T-helper 1 cell treated with Interleukin-12 subunit alpha and Interleukin-12 subunit beta and Interleukin-4 antibody, amounts not matched to agents 30 ng/mL and 1 ng/mL, for 36 hours (primary cell): Measurements from ENCODE around the gene PCSK5. TPM values are rescaled to one million over a fixed set of nuclear protein-coding genes. Genes with fewer than 3 reads are reported as not detected.

ENCODE experiments used
- intact Hi-C: fragments of 100-400 bp; cut with micrococcal nuclease; formaldehyde crosslinking; loops from one replicate; pipeline ENCODE4 v1.15.1; 2024
- total RNA-seq: library from RNA; stranded (reverse); gene quantifications from 2 replicates; pipeline ENCODE4 v1.2.3, GENCODE V29; 2022

PCSK5 gene
- total RNA-seq, 1 donor from 2014 or later = 7.1 TPM

DNA sequence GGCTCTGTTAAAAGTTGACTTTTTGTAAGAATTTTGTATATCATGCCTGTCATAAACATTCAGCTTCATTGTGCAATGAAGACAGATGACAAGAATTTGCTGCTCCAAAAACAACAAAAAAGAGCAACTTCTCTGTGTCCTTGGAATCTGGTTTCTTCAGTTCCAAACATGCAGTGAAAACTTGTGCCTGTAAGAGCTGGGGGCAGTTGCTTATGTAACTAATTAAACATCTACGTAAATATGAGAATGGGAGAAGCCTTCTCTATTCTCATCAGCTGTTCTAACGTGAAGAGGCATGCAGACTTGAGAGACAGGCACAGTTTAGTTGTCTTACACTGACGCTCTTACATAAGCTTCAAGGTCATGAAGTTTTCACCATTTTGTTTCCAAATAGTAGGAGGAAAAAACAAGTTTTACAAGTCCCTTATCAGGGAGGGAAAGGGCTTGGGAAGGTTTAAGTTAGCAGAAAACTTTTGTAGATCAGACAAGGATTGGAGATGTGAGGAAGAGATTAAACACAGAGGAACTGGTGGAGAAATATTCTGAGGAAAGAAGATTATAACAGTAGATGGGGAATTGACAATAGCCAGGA is 333.4 kb downstream of the PCSK5 start:
- intact Hi-C loops = no loop called here

- intact Hi-C loops = no loop called here
These were observed 336.7 kb downstream of the PCSK5 start for GRCh38 chr9:76227156-76227555.

- intact Hi-C loops = no loop called here
These were observed 340.5 kb downstream of the PCSK5 start for GRCh38 chr9:76231001-76231400.

- intact Hi-C loops = no loop called here
These were observed 342.5 kb downstream of the PCSK5 start for GRCh38 chr9:76232861-76233489.

DNA sequence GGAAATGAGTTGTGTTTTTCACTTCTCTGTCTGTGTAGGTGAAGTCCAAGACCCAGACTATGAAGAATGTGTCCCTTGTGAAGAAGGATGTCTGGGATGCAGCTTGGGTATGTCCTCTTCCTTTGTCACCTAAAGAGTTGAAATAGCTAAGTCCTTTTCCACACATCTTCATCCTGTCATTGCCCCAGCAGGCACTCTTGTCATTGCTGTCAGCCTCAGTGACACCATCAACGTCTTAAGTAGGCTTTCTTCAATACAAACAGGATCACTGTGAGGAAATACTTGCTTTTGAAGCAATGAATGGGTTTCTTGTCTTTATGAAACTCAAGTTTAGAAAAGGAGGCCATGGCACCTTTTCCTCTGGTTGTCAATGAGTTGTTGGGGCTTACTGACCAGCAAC is 350.1 kb downstream of the PCSK5 start:
- intact Hi-C loops = no loop called here

GRCh38 chr9:76245518-76245917 is 355.0 kb downstream of the PCSK5 start:
- intact Hi-C loops = no loop called here

GRCh38 chr9:76246680-76247079 is 356.2 kb downstream of the PCSK5 start:
- intact Hi-C loops = no loop called here

- intact Hi-C loops = no loop called here
These were observed 357.0 kb downstream of the PCSK5 start for GRCh38 chr9:76247426-76247825.

DNA sequence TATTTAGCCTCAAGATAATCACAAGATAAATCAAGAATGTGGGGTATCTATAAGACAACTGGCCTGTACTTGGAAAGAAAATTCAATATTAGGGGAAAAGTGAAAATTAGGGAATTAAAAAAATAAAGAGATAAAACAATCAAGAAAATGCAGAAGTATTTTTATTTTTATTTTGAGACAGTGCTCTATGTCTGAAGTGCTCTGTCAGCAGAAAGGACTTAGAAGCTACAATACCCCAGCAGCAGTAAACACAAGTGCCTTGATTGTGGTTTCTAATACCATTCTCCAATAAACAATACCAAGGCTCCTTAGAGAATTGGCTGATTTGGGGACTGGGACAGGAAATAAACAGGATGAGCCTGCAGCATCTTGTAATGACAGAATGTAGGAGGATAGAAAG is 358.8 kb downstream of the PCSK5 start:
- intact Hi-C loops = no loop called here

DNA sequence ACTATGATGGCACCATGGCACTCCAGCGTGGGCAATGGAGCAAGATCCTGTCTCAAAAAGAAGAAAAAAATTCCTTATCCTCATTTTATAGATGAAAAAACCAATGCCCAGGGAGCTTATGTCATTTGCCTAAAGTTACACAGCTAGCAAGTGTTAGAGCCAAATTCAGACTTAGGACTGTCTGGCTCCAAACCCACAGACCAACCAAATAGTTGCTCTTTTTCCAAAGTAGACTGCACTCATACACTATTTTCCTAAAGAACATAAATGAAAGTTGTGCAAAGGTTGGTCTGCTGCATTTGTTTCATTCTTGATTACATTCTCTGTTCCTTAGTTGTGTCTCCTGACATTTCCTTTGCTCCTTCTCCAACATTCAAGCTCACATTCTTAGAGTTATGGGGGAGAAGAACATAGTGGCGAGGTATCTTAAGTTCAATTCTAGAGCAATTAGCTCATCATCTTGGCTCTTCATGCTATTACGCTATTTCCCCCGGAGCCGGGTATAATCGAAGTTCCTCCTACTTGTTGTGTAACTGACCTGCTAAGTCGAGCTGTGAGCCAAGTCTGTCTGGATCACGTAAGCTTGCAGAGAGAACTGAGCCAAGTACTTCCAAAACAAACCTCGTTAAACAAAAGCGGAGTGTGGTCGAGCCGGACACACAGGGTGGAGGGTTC is 365.4 kb downstream of the PCSK5 start:
- intact Hi-C loops = no loop called here

DNA sequence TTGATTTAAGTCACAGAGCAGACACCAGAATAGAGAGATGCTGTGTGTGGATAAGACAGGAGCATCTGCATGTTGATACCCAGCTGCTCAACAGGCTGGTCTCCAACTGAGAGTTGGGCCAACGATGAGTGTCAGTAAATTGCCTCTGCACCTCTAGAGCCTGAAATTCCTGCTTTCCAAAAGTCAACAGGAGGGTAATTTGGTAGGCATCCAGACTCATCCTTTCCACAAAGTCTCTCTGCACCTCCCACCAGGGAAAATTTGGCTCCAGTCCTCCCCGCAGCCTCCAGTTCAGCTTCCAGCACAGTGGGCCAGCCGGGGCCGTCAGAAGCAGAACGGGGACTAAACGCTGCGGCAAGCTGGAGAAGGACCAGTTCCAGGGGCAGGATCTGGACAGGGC is 366.8 kb downstream of the PCSK5 start:
- intact Hi-C loops = no loop called here

DNA sequence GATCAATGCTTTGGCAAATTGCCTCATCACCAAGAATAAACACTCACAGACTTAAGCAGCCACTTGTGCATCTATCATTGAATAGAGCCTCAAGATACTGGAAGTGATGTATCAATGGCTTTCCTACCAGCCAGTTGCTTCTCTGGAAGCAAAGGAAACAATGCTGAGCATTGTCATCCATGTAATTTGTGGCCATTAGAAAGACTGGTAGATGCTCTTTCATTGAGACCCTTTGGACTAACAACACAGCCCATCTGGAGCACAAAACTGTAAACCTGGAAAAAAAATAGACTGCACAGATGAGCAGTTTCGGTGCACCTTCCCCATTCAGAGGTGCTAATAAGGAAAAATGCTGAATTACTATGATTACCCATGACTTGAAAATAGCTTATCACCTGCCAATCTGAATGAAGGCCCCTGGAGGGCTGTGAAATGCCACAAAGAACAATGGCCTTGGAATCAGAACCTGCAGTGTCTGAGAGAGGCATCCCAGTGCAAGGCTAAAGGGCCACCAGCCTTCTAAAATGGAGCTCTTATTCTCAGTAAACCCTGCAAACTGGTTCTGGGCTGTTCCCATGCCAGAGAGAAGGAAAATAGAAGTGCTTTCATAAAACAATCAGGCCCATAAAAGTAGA is 376.3 kb downstream of the PCSK5 start:
- intact Hi-C loops = no loop called here

DNA sequence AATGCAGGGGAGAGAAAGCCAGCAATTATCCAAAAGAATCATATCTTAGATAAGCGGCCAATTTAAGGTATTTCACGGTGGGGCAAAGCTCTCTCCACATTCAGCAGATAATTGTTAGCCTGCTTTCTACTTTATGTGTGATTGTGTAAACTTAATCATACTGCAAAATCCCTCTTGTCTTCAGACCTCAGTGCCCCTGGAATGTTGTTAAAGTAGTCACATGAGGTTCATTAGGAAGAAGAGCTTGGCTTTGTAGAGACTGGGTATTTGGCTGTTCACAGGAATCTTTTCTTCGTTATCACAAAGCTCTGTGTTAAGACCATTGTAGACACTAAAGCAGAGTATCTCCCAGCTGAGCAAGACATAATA is 376.8 kb downstream of the PCSK5 start:
- intact Hi-C loops = no loop called here

DNA sequence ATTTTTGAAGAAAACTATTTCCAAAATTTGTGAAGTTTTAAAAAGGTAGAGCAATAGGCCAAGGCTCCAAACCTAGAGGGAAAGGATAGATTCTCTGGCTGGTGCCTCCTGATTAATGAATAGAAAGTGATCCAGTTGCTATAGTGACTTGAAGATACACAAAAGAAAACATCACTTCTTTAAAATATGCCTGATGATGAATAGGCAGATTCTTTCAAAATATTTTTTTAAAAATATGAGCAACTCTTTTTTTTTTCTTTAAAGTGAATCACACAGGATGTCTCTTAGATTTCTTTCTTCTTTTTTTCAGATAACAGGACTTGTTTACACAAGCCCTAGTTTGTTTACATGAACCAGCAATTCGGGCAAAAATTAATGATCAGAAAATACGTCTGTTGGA is 379.3 kb downstream of the PCSK5 start:
- intact Hi-C loops = no loop called here

- intact Hi-C loops = no loop called here
These were observed 381.3 kb downstream of the PCSK5 start for GRCh38 chr9:76271755-76272154.

GRCh38 chr9:76289042-76289441 is 398.6 kb downstream of the PCSK5 start:
- intact Hi-C loops = no loop called here

DNA sequence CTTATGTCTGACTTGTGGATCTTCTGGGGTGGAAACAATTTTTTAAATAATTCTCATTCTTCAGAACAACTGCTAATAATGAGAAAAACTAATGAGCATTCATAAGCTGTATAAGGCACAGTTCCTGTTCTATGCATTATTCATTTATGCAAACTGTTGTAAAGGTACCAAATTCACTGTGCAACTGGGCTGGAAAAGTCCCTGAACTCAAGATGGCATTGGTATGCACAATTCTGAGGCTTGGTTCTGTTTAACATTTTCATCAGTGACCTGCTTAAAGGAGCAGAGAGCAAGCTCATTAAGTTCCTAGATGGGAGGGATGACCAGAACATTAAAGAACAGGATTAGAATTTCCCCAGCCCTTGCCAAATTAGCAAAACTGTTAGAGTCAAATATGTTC is 399.2 kb downstream of the PCSK5 start:
- intact Hi-C loops = loop anchor here (5.0 kb wide), 1 partner anchor 107 kb away; no protein-coding TSS in a partner anchor

DNA sequence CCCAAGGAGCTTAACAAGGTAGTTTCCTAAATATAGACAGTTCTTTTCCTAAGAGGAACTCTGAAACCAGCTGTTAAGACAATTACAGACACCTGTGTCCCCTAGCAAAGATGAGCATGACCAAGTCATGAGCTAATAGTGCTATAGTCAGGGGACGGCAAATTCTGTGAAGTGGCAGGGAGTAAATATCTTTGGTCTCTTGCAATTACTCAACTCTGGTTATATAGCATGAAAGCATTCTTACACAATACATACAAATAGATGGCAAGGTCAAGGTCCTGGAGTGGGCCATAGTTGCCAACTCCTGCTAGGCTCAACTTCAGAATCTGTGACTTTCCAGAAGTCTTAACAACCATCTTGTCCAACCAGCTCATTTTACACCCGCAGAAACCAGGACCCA is 400.1 kb downstream of the PCSK5 start:
- intact Hi-C loops = loop anchor here (5.0 kb wide), 1 partner anchor 108 kb away; no protein-coding TSS in a partner anchor

GRCh38 chr9:76292246-76292645 is 401.8 kb downstream of the PCSK5 start:
- intact Hi-C loops = loop anchor here (5.0 kb wide), 1 partner anchor 110 kb away; no protein-coding TSS in a partner anchor

- intact Hi-C loops = loop anchor here (5.0 kb wide), 1 partner anchor 110 kb away; no protein-coding TSS in a partner anchor
These were observed 402.2 kb downstream of the PCSK5 start for GRCh38 chr9:76292658-76293057.

GRCh38 chr9:76294301-76294700 is 403.8 kb downstream of the PCSK5 start:
- intact Hi-C loops = loop anchor here (5.0 kb wide), 1 partner anchor 112 kb away; no protein-coding TSS in a partner anchor
